Calu3 (cell line): Measurements from ENCODE around the gene SP6. TPM values are rescaled to one million over a fixed set of nuclear protein-coding genes. Genes with fewer than 3 reads are reported as not detected.

ENCODE experiments used
- BruUV-seq: library from RNA; stranded (reverse); fragments of 400-500 nt; replicated peaks from 2 replicates; lab custom pipeline; 2021; lab: Mats Ljungman, UMichigan
- CTCF ChIA-PET: fragments of 300-600 bp; sonication (Branson Sonifier 250); formaldehyde crosslinking; loops from one replicate; lab custom pipeline; 2022; ENCODE audit warnings: antibody characterized with exemption; lab: Charles Lee
- DNase-seq: peaks from one replicate; pipeline ENCODE4 v3.0.0; 2022
- H3K27ac Mint-ChIP-seq: one replicate; pipeline ENCODE4 v1.8.0; 2022; ENCODE audit warnings: mixed read lengths; ENCODE audit not compliant: unreplicated experiment
- H3K27me3 Mint-ChIP-seq: one replicate; pipeline ENCODE4 v1.8.0; 2022; ENCODE audit warnings: mixed read lengths; ENCODE audit not compliant: unreplicated experiment
- H3K36me3 Mint-ChIP-seq: one replicate; pipeline ENCODE4 v1.8.0; 2022; ENCODE audit warnings: mild to moderate bottlenecking, moderate library complexity, mixed read lengths; ENCODE audit not compliant: insufficient read depth, unreplicated experiment
- H3K4me1 Mint-ChIP-seq: one replicate; pipeline ENCODE4 v1.8.0; 2022; ENCODE audit warnings: mild to moderate bottlenecking, low read depth, mixed read lengths; ENCODE audit not compliant: unreplicated experiment
- H3K4me3 Mint-ChIP-seq: one replicate; pipeline ENCODE4 v1.8.0; 2022; ENCODE audit warnings: mild to moderate bottlenecking, low read depth, moderate library complexity, mixed read lengths; ENCODE audit not compliant: unreplicated experiment
- H3K9me3 Mint-ChIP-seq: one replicate; pipeline ENCODE4 v1.8.0; 2022; ENCODE audit warnings: low read depth, mixed read lengths; ENCODE audit not compliant: unreplicated experiment
- intact Hi-C: fragments of 100-400 bp; cut with micrococcal nuclease; formaldehyde crosslinking; loops from one replicate; pipeline ENCODE4 v1.10.0; 2022; ENCODE audit not compliant: unreplicated experiment
- total RNA-seq: library from RNA; stranded (reverse); gene quantifications from 2 replicates; pipeline ENCODE4 v1.2.3, GENCODE V29; 2022
- TF ChIP-seq, protein P1 (sequence below): fragments of 200-600 bp; IDR thresholded peaks from one replicate; pipeline ENCODE4 v1.8.0; 2022; ENCODE audit warnings: antibody characterized with exemption; ENCODE audit not compliant: unreplicated experiment

The SP6 gene
- total RNA-seq, 1 experiment from 2014 or later, result 1.1 TPM

DNA sequence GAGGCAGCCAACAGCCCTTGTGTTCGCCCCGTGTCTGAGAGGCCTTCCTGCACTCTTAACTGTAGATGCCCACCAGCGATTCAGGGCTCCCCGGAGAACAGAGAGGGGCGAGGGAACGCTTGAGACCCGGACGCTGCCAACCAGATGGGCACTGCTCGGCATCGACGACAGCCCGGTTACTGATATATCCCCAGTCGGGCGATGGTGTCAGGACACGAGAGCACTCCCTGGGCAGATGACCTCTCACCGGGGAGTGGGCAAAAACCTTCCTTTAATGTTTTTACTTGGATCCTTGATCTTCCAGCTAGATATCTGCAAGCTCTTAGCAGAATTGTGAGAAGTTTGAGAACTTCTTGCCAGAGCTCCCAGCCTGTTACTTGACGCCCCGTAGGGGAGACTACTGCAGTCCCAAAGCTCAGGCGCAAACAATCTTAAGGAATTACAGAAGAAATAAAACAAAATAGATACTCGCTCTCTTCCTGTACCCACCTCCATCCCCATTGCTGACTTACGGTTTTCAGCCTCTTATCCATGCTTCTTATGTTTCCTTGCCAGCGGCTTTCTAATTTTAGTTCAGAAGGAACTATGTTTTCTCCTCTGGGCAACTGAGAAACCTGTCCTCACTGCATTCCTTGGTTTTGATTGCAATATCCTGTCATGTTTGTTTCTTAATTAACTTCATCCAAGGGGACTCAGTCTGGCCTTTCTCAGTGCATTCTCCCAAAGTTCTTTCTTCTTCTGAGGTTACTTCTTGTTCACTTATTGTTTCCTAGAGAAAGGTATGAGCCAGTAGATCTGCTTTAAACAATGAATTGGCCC, 45.9 kb upstream of the SP6 start:
- CTCF ChIA-PET, result interaction anchor here (0.6 to 1.0 kb wide), 3 partner anchors 27 to 50 kb away, joined by 3 to 4 read pairs (median 3); partner anchors contain the start of gene PNPO
- Mint-ChIP-seq H3K4me3 (peak overlapping the region; percentile 82), H3K36me3 (peaks cover 33% of the 10 kb centered on the region), H3K4me1 (peaks cover 24% of the 10 kb centered on the region), H3K9me3 (no peaks in the 10 kb centered on the region), H3K27me3 (peaks cover 12% of the 10 kb centered on the region), H3K27ac (peak overlapping the region; percentile 99)
- intact Hi-C loops, result loop anchor here (5.0 kb wide), 1 partner anchor 50 kb away; no protein-coding TSS in a partner anchor
- no peak for DNase-seq
- no TSS peak for BruUV-seq
- TF ChIP-seq, protein P1, sequence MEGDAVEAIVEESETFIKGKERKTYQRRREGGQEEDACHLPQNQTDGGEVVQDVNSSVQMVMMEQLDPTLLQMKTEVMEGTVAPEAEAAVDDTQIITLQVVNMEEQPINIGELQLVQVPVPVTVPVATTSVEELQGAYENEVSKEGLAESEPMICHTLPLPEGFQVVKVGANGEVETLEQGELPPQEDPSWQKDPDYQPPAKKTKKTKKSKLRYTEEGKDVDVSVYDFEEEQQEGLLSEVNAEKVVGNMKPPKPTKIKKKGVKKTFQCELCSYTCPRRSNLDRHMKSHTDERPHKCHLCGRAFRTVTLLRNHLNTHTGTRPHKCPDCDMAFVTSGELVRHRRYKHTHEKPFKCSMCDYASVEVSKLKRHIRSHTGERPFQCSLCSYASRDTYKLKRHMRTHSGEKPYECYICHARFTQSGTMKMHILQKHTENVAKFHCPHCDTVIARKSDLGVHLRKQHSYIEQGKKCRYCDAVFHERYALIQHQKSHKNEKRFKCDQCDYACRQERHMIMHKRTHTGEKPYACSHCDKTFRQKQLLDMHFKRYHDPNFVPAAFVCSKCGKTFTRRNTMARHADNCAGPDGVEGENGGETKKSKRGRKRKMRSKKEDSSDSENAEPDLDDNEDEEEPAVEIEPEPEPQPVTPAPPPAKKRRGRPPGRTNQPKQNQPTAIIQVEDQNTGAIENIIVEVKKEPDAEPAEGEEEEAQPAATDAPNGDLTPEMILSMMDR, result no peak

DNA sequence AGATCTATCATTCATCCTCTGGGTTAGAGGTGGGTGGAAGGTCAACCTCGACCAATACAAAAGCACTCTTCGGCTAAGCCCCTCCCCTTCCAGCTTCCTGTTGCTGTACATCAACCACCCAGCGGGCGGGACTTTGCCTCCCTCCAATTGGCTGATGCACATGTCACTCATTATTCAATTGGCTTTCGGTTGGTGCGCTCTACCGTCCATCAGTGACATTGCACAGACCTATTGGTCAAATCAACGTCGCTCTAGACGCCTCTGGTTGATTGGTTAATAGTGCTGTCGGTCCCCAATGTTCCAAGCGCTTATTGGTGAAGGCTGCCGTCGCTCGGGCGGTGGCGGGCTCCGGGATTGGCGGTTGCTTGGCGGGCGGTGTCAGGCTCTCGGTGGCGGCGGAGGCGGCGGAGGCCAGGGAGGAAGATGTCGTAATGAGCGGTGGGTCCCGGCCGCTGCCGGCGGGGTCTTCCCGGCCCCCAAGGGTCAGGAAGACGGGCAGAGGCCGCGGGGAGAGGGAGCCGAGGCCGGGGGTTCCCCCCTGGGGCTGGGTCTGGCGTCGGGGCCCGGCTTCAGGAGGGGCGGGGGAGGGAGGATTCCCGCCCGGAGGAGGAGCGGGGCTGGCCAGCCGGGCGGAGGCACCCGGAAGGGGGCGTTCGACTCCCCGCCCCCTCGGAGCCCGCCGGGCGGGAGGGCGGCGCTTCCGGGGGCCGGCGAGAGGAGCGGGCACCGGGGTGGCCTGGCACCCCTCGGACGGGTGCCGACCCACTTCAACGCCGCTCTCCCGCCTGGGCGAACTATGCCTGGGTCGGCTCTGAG, 45.1 kb upstream of the SP6 start, which contains the start of gene SP2:
Gene SP2 (plus strand): TSS at position 381 of the 816 bp plus-strand sequence. CDS start 51 bp downstream, at position 432.
- Mint-ChIP-seq H3K9me3 (no peaks in the 10 kb centered on the region), H3K27me3 (peaks cover 12% of the 10 kb centered on the region), H3K27ac (peak within 1 kb of the TSS; percentile 99), H3K36me3 (peaks cover 33% of the 10 kb centered on the region), H3K4me3 (peak within 1 kb of the TSS; percentile 82), H3K4me1 (peaks cover 24% of the 10 kb centered on the region)
- TF ChIP-seq, protein P1, result no peak
- CTCF ChIA-PET, result interaction anchor here (0.6 to 1.7 kb wide), 18 partner anchors 8 to 379 kb away, joined by 3 to 12 read pairs (median 4); partner anchors contain the start of genes CDK5RAP3, LRRC46, MRPL10 and PNPO
- DNase-seq, result peak; percentile 100
- no TSS peak for BruUV-seq
- intact Hi-C loops, result loop anchor here (2.0 to 5.0 kb wide), 2 partner anchors 51 to 123 kb away; no protein-coding TSS in a partner anchor

- CTCF ChIA-PET, result interaction anchor here (0.6 to 1.7 kb wide), 17 partner anchors 8 to 379 kb away, joined by 3 to 12 read pairs (median 4); partner anchors contain the start of genes CDK5RAP3, LRRC46, MRPL10 and SP6
- TSS peak; percentile 61 for BruUV-seq
These were observed 44.4 kb upstream of the SP6 start for GRCh38 chr17:47895347-47895855.

More at GRCh38 chr17:47895347-47895855, 44.4 kb upstream of the SP6 start:
- Mint-ChIP-seq H3K27me3 (peaks cover 12% of the 10 kb centered on the region), H3K27ac (peak overlapping the region; percentile 99), H3K36me3 (peaks cover 33% of the 10 kb centered on the region), H3K9me3 (no peaks in the 10 kb centered on the region), H3K4me3 (peak overlapping the region; percentile 82), H3K4me1 (peaks cover 24% of the 10 kb centered on the region)
- intact Hi-C loops, result loop anchor here (2.0 to 5.0 kb wide), 2 partner anchors 52 to 123 kb away; no protein-coding TSS in a partner anchor
- DNase-seq, result no peak
- TF ChIP-seq, protein P1, result no peak
